Stimulated activated CD8-positive, alpha-beta memory T cell treated with anti-CD3 and anti-CD28 coated beads, Interleukin-4, amount 100 ng/mL, for 1 hour (primary cell): ENCODE data around the gene TMC4.
"Not testable (repeated sequence)": the region's sequence is repeated elsewhere in the genome, so short reads cannot be mapped to it uniquely, and the experiment has no call there.

Experiments used
- DNase-seq, 2 donors: peaks; one replicate each; pipeline ENCODE4 v3.0.0-alpha.2; 2020; ENCODE audit warnings: low read depth in 2 of 2, low spot score in 1 of 2

The TMC4 gene, protein sequence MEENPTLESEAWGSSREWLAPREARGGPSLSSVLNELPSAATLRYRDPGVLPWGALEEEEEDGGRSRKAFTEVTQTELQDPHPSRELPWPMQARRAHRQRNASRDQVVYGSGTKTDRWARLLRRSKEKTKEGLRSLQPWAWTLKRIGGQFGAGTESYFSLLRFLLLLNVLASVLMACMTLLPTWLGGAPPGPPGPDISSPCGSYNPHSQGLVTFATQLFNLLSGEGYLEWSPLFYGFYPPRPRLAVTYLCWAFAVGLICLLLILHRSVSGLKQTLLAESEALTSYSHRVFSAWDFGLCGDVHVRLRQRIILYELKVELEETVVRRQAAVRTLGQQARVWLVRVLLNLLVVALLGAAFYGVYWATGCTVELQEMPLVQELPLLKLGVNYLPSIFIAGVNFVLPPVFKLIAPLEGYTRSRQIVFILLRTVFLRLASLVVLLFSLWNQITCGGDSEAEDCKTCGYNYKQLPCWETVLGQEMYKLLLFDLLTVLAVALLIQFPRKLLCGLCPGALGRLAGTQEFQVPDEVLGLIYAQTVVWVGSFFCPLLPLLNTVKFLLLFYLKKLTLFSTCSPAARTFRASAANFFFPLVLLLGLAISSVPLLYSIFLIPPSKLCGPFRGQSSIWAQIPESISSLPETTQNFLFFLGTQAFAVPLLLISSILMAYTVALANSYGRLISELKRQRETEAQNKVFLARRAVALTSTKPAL

GRCh38 chr19:54172471-54173358 lies at the start of gene TMC4:
Gene TMC4, minus strand, starts transcription at chr19:54173160. Its CDS starts 43 bp downstream, at chr19:54173117.
- no peak for DNase-seq

GRCh38 chr19:54221947-54222346 lies 49.0 kb upstream of the TMC4 start:
- DNase-seq = not testable (repeated sequence)

- not testable (repeated sequence) for DNase-seq
These were observed 46.7 kb upstream of the TMC4 start for GRCh38 chr19:54219702-54220101.

- DNase-seq = no peak
These were observed 46.2 kb upstream of the TMC4 start for GRCh38 chr19:54218960-54219661.

DNA sequence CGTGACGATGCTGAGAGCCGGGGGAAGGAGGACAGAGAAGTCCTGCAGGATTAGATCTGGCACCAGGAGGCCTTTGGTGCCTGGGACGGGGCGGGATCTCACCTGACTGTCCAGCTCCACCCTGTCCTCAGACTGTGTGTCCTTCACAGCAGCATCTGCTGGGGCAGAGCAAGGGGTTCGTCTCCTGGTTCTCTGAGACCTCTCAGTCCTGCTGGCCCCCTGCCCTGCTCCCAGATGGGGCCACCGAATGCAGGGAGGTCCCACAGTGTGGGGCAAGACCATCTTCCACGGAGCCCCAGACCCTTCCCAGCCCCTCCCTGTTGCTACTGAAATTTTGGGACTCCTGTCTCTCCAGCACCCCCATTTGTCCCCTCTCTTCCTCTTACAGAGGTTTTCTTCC lies 45.3 kb upstream of the TMC4 start:
- no peak for DNase-seq

GRCh38 chr19:54217517-54218247 lies 44.7 kb upstream of the TMC4 start:
- DNase-seq = not testable (repeated sequence)

DNA sequence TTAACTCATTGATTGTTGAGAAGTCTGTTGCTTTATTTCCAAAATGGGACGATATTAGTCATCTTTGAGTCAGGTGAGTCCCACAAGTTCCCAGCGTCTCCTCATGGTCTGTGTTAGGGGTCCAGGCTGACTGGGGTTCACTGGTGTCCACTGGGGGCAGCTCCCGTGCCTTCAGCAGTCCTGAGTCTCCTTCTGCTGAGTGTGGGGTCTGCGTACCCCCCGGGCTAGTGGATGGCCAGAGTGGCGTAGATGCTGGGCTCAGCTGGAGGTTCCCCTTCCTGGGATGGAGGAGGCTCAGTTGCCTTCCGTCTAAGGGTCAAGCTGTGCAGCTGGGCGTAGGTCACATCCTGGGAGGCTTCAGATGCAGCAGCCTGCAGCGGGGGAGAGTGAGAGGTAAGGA lies 43.9 kb upstream of the TMC4 start:
- no peak for DNase-seq

- not testable (repeated sequence) for DNase-seq
These were observed 41.8 kb upstream of the TMC4 start for GRCh38 chr19:54214734-54215133.

DNA sequence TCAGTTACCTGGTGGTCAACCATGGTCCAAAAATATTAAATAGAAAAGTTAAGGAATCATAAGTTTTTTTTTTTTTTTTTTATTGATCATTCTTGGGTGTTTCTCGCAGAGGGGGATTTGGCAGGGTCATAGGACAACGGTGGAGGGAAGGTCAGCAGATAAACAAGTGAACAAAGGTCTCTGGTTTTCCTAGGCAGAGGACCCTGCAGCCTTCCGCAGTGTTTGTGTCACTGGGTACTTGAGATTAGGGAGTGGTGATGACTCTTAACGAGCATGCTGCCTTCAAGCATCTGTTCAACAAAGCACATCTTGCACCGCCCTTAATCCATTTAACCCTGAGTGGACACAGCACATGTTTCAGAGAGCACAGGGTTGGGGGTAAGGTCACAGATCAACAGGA lies 41.3 kb upstream of the TMC4 start:
- not testable (repeated sequence) for DNase-seq

GRCh38 chr19:54211235-54211634 lies 38.3 kb upstream of the TMC4 start:
- no peak for DNase-seq

DNA sequence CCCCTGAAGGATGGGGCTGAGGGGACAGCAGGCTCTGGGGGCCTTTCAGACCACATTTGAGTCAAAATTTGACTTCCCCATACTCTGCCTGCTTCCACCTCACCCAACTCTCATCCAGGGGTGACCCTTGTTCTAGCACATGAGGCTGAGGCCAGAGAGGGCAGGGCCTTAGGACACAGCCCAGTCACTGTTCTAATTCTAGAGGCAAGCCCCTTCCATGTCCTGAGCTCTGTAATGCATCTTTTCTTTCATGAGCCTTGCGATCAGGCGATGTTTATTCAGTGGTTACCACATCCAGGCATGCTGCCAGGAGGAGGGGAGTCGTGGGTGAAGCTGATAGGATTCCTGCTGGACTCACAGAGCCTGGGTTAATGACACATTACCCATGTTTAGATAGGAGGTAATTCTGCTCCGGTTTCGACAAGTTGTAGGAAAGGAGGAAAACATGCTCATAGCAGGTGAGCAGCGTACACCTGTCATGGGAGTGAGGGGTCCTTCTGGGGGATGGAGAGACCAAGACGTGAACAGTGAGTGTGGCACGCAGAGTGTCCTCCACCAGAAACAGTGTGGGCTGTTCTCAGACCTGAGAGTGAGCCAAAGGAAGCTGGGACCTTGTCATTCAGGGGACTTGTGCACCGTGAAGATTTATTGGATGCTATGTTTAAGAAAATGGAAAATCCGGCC lies 37.0 kb upstream of the TMC4 start:
- no peak for DNase-seq

- no peak for DNase-seq
These were observed 36.3 kb upstream of the TMC4 start for GRCh38 chr19:54209058-54209810.

GRCh38 chr19:54208784-54209057 lies 35.8 kb upstream of the TMC4 start:
- DNase-seq = no peak

GRCh38 chr19:54207983-54208783 lies 35.2 kb upstream of the TMC4 start:
- no peak for DNase-seq

- no peak for DNase-seq
These were observed 34.7 kb upstream of the TMC4 start for GRCh38 chr19:54207676-54207982.

GRCh38 chr19:54207193-54207592 lies 34.2 kb upstream of the TMC4 start:
- not testable (repeated sequence) for DNase-seq

- DNase-seq = no peak
These were observed 33.8 kb upstream of the TMC4 start for GRCh38 chr19:54206831-54207177.

GRCh38 chr19:54206030-54206830 lies 33.3 kb upstream of the TMC4 start:
- no peak for DNase-seq
